GM19397 (cell line): ENCODE results near the gene PAX7.

Experiments used
- ATAC-seq: cut with Tn5 transposase; IDR thresholded peaks from one replicate; pipeline ENCODE4 v1.9.1; 2021; ENCODE audit warnings: mild to moderate bottlenecking, moderate library complexity; ENCODE audit not compliant: unreplicated experiment

The PAX7 gene

GRCh38 chr1:18618546-18619466, 11.8 kb upstream of the PAX7 start:
- no peak for ATAC-seq

- no peak for ATAC-seq
Measured at GRCh38 chr1:18619467-18619835, 11.2 kb upstream of the PAX7 start.

- no peak for ATAC-seq
Measured at GRCh38 chr1:18628511-18628910, 2.1 kb upstream of the PAX7 start.

- ATAC-seq: no peak
Measured at GRCh38 chr1:18629659-18630510, 761 bp upstream of the PAX7 start.

- ATAC-seq: no peak
Measured at GRCh38 chr1:18631496-18632217, 1.0 kb downstream of the PAX7 start.

- ATAC-seq: no peak
Measured at GRCh38 chr1:18632218-18632588, 1.6 kb downstream of the PAX7 start.

GRCh38 chr1:18632783-18633421, 2.3 kb downstream of the PAX7 start:
- no peak for ATAC-seq

- ATAC-seq: no peak
Measured at GRCh38 chr1:18633422-18634155, 2.9 kb downstream of the PAX7 start.

GRCh38 chr1:18634276-18634675, 3.6 kb downstream of the PAX7 start:
- ATAC-seq: no peak

GRCh38 chr1:18635070-18635577, 4.5 kb downstream of the PAX7 start:
- ATAC-seq: no peak

- no peak for ATAC-seq
Measured at GRCh38 chr1:18635891-18636595, 5.4 kb downstream of the PAX7 start.

GRCh38 chr1:18636596-18637508, 6.2 kb downstream of the PAX7 start:
- ATAC-seq: no peak

GRCh38 chr1:18637511-18637960, 6.9 kb downstream of the PAX7 start:
- no peak for ATAC-seq

- no peak for ATAC-seq
Measured at GRCh38 chr1:18637962-18638834, 7.6 kb downstream of the PAX7 start.

GRCh38 chr1:18638835-18639364, 8.3 kb downstream of the PAX7 start:
- no peak for ATAC-seq

GRCh38 chr1:18639368-18640055, 8.9 kb downstream of the PAX7 start:
- ATAC-seq: no peak
